Stimulated activated CD4-positive, alpha-beta T cell treated with anti-CD3 and anti-CD28 coated beads, Interleukin-12 subunit alpha, Interleukin-12 subunit beta, amount 100 ng/mL, for 48 hours (primary cell): ENCODE results near the gene OR7E24.

Experiments used
- DNase-seq, 3 donors: peaks; one replicate each; pipeline ENCODE4 v3.0.0-alpha.2; 2020; ENCODE audit warnings: low read depth in 2 of 3, low spot score in 1 of 3

OR7E24 gene

DNA sequence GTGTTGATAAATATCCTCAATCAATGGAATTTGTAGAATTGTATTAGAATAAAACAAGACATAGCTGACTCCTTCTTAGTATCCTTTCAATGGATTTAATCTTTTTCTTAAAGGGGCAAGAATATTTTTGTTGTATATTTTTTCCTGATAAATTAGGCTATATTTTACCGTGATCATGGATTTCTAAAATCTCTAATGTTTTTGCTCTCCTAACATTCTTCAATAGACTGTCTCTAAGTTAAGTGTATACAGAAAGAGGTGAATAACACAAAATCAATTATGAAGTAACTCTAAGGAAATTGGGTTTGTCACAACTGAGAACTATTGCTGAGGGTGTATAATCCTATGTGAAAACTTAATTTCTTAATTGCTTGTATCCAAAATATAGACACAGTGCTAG, at the start of gene OR7E24:
Gene OR7E24, plus strand, starts transcription at position 301 of the 400 bp plus-strand sequence. CDS start 114 bp downstream, outside the sequence.
- no peak for DNase-seq

DNA sequence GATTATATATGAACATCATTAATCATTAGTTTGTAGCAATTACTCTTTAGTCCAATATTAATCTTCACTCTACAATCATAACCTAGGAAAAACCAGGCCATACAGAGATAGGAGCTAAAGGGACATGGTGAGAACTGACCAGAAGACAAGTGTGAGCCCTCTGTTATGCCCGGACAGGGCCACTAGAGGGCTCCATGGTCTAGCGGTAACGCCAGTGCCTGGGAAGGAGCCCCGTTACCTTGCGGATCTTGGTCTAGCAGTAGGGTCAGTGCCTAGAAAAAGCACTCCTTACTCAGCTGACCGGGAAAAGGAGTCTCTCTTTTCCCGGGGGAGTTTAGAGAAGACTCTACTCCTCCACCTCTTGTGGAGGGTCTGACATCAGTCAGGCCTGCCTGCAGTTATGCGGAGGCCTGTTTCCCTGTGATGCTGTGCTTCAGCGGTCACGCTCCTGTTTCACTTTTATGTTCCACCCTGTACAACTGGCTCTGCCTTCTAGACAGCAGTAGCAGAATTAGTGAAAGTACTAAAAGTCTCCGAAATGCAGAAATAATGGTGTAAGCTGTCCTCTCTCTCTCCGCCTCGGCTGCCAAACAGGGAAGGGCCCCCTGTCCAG, 45.1 kb upstream of the OR7E24 start:
- peak; percentile 31 to 62 (median 61) for DNase-seq

DNA sequence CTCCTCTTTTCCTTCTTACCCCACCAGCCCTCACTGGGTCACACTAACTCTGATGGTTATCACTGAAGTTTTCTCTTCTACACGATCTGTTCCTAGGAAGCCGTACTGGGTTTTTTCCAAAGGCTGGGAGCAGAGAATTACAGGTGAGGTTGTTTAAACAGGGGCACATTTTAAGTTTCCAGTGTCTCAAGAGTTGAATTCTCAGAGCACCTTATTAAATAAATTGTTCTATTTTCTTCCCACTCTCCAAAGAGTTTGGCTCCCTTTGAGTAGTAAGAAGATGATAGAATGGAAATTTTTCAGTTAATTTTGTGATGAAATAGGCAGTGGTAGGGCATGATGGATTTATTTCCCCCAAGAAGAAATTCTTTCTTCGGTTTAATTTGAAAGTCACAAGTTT, 31.2 kb upstream of the OR7E24 start, which contains the start of gene OR7D4:
Gene OR7D4, minus strand, starts transcription at position 101 of the 400 bp plus-strand sequence. CDS start 4,752 bp downstream, outside the sequence.
- no peak for DNase-seq

DNA sequence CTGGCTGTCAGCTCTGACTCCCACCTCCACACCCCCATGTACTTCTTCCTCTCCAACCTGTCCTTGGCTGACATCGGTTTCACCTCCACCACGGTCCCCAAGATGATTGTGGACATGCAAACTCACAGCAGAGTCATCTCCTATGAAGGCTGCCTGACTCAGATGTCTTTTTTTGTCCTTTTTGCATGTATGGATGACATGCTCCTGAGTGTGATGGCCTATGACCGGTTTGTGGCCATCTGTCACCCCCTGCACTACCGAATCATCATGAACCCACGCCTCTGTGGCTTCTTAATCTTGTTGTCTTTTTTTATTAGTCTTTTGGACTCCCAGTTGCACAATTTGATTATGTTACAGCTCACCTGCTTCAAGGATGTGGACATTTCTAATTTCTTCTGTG, 506 bp downstream of the OR7E24 start:
- DNase-seq, result no peak

DNA sequence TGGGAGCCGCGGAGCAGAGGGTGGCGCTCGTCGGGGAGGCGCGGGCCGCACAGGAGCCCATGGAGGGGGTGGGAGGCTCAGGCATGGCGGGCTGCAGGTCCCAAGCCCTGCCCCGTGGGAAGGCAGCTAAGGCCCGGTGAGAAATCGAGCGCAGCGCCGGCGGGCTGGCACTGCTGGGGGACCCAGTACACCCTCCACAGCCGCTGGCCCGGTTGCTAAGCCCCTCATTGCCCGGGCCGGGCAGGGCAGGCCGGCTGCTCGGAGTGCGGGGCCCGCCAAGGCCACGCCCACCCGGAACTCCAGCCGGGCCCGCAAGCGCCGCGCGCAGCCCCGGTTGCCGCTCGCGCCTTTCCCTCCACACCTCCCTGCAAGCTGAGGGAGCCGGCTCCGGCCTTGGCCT, 32.8 kb downstream of the OR7E24 start:
- peak in 1 of 3 donors; percentile 5 for DNase-seq

DNA sequence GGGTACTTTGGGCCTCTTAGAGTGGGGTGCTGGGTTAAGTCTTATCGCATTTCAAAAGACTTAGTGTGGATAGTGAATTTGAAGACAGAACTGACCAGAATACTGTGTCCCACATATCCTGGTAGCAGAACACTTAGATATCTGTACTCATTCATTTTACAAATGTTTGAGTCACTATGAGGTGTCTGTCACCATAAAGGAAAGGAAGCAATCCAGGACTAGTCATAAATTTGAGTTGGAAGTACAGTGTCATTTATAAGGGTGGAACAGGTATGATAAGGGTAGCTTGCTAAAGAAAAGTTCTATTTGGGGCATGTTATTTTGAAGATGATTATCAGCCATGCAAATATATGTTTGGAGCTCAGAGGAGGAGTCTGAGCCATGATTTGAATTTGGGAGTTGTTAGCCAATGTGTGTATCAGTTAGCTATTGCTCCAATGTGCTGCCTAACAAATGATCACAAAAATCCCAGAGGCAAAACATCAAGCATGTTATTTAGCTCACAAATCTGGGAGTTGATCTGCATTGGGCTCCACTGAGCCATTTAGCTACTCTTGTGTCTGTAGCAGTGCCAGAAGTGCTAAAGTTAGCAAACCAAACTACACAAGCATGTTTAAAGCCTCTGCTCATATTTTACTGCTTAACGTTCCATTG, 38.6 kb downstream of the OR7E24 start:
- DNase-seq, result no peak

DNA sequence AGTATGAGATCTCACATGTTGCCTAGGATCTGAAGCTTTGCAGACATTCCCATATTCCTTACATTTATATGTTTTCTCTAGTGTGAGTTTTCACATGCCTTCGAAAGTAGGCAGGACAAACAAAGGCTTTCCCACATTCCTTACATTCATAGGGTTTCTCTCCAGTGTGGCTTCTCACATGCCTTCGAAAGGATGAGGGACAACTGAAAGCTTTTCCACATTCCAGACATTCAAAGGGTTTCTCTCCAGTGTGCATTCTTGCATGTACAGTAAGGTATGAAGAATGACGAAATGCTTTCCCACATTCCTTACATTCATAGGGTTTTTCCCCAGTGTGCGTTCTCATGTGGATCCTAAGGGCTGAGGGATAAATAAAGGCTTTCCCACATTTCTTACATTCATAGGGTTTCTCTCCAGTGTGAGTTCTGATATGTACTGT, 44.7 kb downstream of the OR7E24 start:
- DNase-seq, result no peak

DNA sequence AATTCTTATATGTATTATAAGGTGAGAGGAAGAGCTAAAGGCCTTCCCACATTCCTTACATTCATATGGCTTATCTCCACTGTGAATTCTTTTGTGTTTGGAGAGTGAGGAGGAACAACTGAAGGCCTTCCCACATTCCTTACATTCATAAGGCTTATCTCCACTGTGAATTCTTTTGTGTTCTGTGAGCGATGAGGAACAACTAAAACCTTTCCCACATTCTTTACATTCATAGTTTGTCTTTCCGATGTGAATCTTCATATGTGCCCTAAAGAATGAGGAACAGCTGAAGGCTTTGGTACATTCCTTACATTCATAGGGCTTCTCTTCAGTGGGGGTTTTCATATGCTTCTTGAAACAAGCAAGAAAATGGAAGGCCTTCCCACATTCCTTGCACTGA, 45.6 kb downstream of the OR7E24 start:
- no peak for DNase-seq
